ENCODE results near the gene ZNF385D.

Gene ZNF385D

DNA sequence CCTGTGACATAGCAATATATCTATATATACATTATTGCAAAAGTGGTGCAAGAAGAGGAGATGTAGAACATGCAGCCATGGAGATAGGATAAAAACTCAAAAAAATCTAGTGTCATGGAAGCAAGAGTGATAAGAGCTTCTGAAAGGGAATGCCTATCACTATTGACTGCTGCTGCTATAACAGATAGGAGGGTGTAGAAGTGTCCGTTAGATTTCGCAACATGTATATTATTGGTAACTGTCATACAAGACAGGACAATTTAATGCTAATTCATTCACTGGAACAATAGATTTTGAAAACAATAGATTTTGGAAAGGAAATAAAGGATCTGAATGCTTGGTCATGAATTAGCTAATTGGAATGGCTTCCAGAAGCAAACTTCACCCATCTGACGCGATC is 224.5 kb downstream of the ZNF385D start:
- Histone ChIP-seq H3K27ac (ENCODE audit: poor library complexity, severe bottlenecking) (no peak overlapping the region), H3K9me3 (ENCODE audit: severe bottlenecking) (peaks cover 1% of the 10 kb centered on the region), H3K4me3 (ENCODE audit: severe bottlenecking) (no peak overlapping the region), H3K27me3 (ENCODE audit: insufficient read depth, poor library complexity, severe bottlenecking) (no peaks in the 10 kb centered on the region), H3K4me1 (ENCODE audit: insufficient read depth, poor library complexity, severe bottlenecking) (no peaks in the 10 kb centered on the region), H3K36me3 (ENCODE audit: low read depth) (no peaks in the 10 kb centered on the region)
- ATAC-seq (ENCODE audit: low read depth) (no peak), DNase-seq (ENCODE audit: low spot score) (no peak)
- TF ChIP-seq, protein P1, sequence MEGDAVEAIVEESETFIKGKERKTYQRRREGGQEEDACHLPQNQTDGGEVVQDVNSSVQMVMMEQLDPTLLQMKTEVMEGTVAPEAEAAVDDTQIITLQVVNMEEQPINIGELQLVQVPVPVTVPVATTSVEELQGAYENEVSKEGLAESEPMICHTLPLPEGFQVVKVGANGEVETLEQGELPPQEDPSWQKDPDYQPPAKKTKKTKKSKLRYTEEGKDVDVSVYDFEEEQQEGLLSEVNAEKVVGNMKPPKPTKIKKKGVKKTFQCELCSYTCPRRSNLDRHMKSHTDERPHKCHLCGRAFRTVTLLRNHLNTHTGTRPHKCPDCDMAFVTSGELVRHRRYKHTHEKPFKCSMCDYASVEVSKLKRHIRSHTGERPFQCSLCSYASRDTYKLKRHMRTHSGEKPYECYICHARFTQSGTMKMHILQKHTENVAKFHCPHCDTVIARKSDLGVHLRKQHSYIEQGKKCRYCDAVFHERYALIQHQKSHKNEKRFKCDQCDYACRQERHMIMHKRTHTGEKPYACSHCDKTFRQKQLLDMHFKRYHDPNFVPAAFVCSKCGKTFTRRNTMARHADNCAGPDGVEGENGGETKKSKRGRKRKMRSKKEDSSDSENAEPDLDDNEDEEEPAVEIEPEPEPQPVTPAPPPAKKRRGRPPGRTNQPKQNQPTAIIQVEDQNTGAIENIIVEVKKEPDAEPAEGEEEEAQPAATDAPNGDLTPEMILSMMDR (IDR thresholded peaks at IDR 0.05; ENCODE audit: poor library complexity, severe bottlenecking), result no peak

DNA sequence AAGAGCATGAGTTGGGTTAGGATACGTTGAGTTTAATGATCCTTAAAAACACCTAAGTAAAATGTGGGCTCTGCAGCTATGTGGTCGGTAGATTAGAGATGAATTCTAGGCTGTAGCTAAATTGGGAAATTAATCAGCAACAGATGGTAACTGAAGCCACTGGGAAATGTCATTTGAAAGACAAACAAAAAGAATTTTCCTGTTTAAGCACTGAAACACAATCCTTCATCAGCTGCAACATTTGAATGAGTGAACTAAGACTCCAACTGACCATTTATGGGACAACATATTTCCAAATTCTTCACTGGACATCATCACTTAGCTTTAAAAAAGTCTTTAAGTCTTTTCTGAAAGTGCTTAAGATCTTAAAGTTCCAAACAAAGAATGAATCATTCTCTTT is 226.9 kb downstream of the ZNF385D start:
- Histone ChIP-seq H3K27ac (ENCODE audit: poor library complexity, severe bottlenecking) (no peak overlapping the region), H3K4me3 (ENCODE audit: severe bottlenecking) (no peak overlapping the region), H3K9me3 (ENCODE audit: severe bottlenecking) (peaks cover 1% of the 10 kb centered on the region), H3K27me3 (ENCODE audit: insufficient read depth, poor library complexity, severe bottlenecking) (no peaks in the 10 kb centered on the region), H3K4me1 (ENCODE audit: insufficient read depth, poor library complexity, severe bottlenecking) (no peaks in the 10 kb centered on the region), H3K36me3 (ENCODE audit: low read depth) (no peaks in the 10 kb centered on the region)
- DNase-seq (ENCODE audit: low spot score) (no peak), ATAC-seq (ENCODE audit: low read depth) (no peak)
- TF ChIP-seq, protein P1 (IDR thresholded peaks at IDR 0.05; ENCODE audit: poor library complexity, severe bottlenecking), result no peak

DNA sequence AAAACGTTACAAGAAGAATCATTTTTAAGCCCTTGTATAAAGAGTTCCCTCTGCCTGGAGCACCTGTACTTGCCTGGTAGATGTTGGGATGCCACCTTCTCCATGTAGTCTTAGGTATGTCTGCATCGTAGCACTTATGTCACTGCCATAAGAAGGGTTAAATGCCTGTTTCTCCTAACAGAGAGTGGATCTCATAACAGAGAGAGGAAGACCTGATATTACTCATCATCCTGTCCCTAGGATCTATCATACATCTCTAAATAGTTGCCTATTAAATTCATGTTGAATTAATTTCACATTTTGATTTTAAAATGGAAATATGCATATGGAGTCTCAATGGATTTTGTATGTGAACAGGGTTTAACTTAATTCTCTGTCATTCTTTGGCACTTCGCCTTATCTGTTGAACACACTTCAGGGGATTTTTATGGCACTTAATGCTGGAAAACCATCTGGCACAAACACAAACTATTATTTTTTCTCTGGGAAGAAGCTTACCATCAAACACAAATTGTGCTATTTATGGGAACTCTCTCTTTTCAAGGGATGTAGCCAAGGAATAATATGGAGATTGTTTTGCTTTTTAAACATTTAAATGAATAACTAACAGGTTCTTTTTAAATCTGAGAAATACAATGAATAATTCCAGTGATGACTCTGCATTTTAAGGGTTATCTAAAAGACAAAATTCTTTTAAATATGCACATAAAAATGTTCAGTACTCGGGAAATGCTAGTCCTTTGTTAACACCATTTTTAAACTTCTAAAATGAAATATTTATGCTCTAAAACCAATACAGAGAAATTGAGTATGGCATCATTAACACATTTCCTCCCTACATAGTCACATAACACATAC is 230.7 kb downstream of the ZNF385D start:
- ATAC-seq (ENCODE audit: low read depth) (no peak), DNase-seq (ENCODE audit: low spot score) (no peak)

DNA sequence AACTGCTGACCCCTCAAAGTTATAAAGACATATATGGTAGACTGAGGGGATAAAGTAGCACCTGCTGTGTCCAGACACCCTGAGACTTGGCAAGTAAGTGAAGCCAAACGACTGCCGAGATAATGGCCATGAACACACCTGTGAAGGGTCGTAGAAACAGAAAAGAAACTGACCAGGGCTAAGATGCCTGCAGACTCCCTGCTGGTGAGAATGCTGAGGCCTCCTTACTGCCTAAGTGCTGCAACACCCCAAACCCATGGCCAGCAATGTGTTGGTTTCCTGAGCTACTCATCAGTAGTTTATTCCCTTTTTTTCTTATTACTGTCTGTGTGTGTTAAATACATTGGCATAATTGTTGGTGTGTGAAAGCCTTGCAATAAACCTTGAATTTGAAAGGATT is 233.8 kb downstream of the ZNF385D start:
- Histone ChIP-seq H3K27me3 (ENCODE audit: insufficient read depth, poor library complexity, severe bottlenecking) (no peaks in the 10 kb centered on the region), H3K9me3 (ENCODE audit: severe bottlenecking) (no peaks in the 10 kb centered on the region)
- no peak for ATAC-seq (ENCODE audit: low read depth)

More for the DNA sequence above, 230.7 kb downstream of the ZNF385D start:
- H3K36me3 ChIP-seq (ENCODE audit: low read depth), result no peaks in the 10 kb centered on the region
- H3K27ac ChIP-seq (ENCODE audit: poor library complexity, severe bottlenecking), result no peak overlapping the region
- H3K27me3 ChIP-seq (ENCODE audit: insufficient read depth, poor library complexity, severe bottlenecking), result no peaks in the 10 kb centered on the region
- no peaks in the 10 kb centered on the region for H3K4me1 ChIP-seq (ENCODE audit: insufficient read depth, poor library complexity, severe bottlenecking)
- H3K4me3 ChIP-seq (ENCODE audit: severe bottlenecking), result no peak overlapping the region
- no peaks in the 10 kb centered on the region for H3K9me3 ChIP-seq (ENCODE audit: severe bottlenecking)
- TF ChIP-seq, protein P1 (IDR thresholded peaks at IDR 0.05; ENCODE audit: poor library complexity, severe bottlenecking), result no peak

More for the DNA sequence above, 233.8 kb downstream of the ZNF385D start:
- no peak for DNase-seq (ENCODE audit: low spot score)
- Histone ChIP-seq H3K4me1 (ENCODE audit: insufficient read depth, poor library complexity, severe bottlenecking) (no peaks in the 10 kb centered on the region), H3K27ac (ENCODE audit: poor library complexity, severe bottlenecking) (no peak overlapping the region), H3K4me3 (ENCODE audit: severe bottlenecking) (no peak overlapping the region), H3K36me3 (ENCODE audit: low read depth) (no peaks in the 10 kb centered on the region)
- TF ChIP-seq, protein P1 (IDR thresholded peaks at IDR 0.05; ENCODE audit: poor library complexity, severe bottlenecking), result no peak
